ENCODE data around the gene VAT1L.

Gene VAT1L

DNA sequence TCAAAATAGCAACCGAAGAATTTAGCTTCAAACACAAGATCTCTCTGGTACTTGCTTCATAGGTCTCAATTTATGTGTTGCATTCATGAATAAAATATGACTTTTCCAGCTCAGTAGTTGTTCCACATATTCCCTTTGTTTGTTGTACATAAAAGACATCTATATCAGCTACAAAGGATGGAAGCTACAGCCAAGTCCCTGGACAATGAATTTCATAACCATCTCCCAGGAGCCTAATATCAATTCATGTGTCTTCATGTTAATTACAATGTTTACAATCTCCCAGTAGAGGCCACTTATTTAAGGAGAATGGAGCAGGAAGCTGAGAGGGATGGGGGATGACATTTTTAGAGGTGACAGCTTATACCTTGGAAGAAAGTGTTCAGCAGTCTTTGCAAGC is 237.3 kb downstream of the VAT1L start:
- TF ChIP-seq, protein P1, sequence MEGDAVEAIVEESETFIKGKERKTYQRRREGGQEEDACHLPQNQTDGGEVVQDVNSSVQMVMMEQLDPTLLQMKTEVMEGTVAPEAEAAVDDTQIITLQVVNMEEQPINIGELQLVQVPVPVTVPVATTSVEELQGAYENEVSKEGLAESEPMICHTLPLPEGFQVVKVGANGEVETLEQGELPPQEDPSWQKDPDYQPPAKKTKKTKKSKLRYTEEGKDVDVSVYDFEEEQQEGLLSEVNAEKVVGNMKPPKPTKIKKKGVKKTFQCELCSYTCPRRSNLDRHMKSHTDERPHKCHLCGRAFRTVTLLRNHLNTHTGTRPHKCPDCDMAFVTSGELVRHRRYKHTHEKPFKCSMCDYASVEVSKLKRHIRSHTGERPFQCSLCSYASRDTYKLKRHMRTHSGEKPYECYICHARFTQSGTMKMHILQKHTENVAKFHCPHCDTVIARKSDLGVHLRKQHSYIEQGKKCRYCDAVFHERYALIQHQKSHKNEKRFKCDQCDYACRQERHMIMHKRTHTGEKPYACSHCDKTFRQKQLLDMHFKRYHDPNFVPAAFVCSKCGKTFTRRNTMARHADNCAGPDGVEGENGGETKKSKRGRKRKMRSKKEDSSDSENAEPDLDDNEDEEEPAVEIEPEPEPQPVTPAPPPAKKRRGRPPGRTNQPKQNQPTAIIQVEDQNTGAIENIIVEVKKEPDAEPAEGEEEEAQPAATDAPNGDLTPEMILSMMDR (IDR thresholded peaks at IDR 0.05; ENCODE audit: insufficient read depth, low read depth, low read length, missing control alignments) = no peak
- DNase-seq (ENCODE audit: low read depth) = no peak
- H3K4me3 ChIP-seq (ENCODE audit: low read depth, low read length) = no peak overlapping the region

DNA sequence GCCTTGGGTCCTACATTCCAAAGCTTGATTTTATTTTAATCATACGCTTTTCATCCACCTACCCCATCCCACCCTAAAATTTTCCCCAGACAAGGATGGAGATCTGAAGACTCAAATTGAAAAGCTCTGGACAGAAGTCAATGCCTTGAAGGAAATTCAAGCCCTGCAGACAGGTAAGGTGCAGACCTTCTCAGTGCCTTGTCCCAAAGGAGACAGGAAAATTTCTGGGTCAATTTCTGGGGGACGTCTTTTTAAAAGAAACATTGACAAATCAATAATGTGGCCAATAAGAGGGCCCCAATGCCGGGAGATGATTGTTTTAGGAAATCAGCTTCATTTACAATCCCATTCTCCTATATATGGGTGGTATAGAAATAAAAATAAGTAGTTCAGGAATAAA is 239.7 kb downstream of the VAT1L start:
- TF ChIP-seq, protein P1 (IDR thresholded peaks at IDR 0.05; ENCODE audit: insufficient read depth, low read depth, low read length, missing control alignments) = no peak
- DNase-seq (ENCODE audit: low read depth) = no peak
- no peak overlapping the region for H3K4me3 ChIP-seq (ENCODE audit: low read depth, low read length)

All from GM12865 (cell line).